Suprapubic skin (tissue), 4 donors: ENCODE data around the gene NPDC1. TPM values are rescaled to one million over a fixed set of nuclear protein-coding genes. Genes with fewer than 3 reads are reported as not detected.
A peak's percentile ranks its signal among the peaks of the same experiment; 100 is the strongest.

Source experiments
- DNase-seq, 2 donors: peaks; one replicate each; pipeline ENCODE4 v3.0.0-alpha.2; 2019; ENCODE audit warnings: low spot score in 2 of 2
- H3K27ac ChIP-seq: fragments of 200-600 bp; sonication (generic); one replicate; pipeline ENCODE4 v1.5.1; 2019
- H3K27me3 ChIP-seq: fragments of 200-600 bp; sonication (generic); one replicate; pipeline ENCODE4 v1.5.1; 2019
- H3K36me3 ChIP-seq: fragments of 200-600 bp; sonication (generic); one replicate; pipeline ENCODE4 v1.5.1; 2019
- H3K4me1 ChIP-seq: fragments of 200-600 bp; sonication (generic); one replicate; pipeline ENCODE4 v1.5.1; 2019
- H3K4me3 ChIP-seq: fragments of 200-600 bp; sonication (generic); one replicate; pipeline ENCODE4 v1.5.1; 2019; ENCODE audit warnings: mild to moderate bottlenecking
- H3K9me3 ChIP-seq: fragments of 200-600 bp; sonication (generic); one replicate; pipeline ENCODE4 v1.5.1; 2019
- CTCF ChIP-seq, 2 donors: fragments of 200-600 bp in 1 of 2; fragments of 450-650 bp in 1 of 2; sonication (generic) in 1 of 2; IDR thresholded peaks; one replicate each; pipeline ENCODE4 v1.5.1; 2016 to 2019; ENCODE audit warnings: antibody characterized with exemption in 2 of 2, mild to moderate bottlenecking in 1 of 2, moderate library complexity in 1 of 2
- EP300 ChIP-seq: sonication (generic); formaldehyde crosslinking; IDR thresholded peaks from one replicate; pipeline ENCODE4 v1.6.1; 2017; ENCODE audit warnings: antibody characterized with exemption
- POLR2A ChIP-seq, 2 donors: fragments of 450-650 bp; IDR thresholded peaks; one replicate each; pipeline ENCODE4 v1.6.1; 2017; ENCODE audit warnings: antibody characterized with exemption in 2 of 2, mild to moderate bottlenecking in 2 of 2, moderate library complexity in 2 of 2
- POLR2AphosphoS5 ChIP-seq, 3 donors: sonication (generic); formaldehyde crosslinking; IDR thresholded peaks; one replicate each; pipeline ENCODE4 v1.6.1; 2017; ENCODE audit warnings: antibody characterized with exemption in 3 of 3
- WGBS: methylation state at CpG from one replicate; pipeline ENCODE4 v1.1.5; 2018; 5-methylcytosine and 5-hydroxymethylcytosine counted together
- total RNA-seq, 4 donors: library from RNA; depleted of rRNA; stranded (reverse); fragments of >200 nt; gene quantifications; one replicate each; pipeline ENCODE4 v1.1.0, GENCODE V29; 2016

NPDC1 gene
- total RNA-seq, 4 donors from 2014 or later: 22.2 to 64.0 (median 47.3) TPM

DNA sequence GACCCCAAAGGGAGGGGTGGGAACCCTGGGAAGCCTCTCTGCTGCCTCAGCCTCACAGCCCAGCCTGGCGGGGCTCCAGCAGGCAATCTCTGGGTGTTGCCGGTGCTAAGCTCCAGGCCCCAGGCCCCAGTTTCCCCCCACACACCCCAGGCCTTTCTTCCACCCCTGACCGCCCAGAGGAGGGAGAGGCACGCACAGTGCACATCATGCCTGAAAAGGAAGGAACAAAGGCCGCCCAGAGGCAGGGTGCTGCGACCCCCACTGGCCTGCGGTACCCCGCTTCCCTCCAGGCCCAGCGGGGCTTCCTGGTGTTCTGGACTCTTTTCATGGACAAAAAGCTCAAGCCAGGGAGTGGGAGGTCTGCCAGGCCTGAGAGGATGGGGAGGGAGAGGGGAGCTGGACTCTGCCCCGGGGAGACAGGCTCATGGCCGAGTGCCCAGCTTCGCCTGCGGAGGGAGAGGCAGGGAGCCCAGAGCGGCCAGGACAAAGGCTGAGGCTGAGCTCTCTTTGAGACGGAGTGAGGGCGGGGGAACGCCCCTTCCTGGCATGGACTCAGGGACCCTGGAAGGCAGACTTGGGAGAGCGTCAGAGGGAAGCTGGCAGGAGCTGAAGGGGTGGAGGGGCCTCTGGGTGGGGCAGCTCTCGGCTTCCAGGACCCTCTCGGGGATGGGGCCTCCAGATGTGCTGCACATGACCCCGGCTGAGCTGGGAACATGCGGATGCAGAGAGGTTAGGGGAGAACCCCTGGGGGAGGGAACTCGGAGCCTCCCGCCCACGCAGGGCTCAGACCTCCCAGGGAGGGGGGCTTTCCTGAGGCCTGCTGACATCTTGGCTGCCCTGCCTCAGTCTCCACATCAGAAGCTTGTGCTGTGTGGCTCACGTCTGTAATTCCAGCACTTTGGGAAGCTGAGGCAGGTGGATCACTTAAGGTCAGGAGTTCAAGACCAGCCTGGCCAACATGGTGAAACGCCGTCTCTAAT is 9.7 kb upstream of the NPDC1 start:
- TF ChIP-seq POLR2A (IDR thresholded peaks at IDR 0.05) (no peak), CTCF (IDR thresholded peaks at IDR 0.05) (no peak), EP300 (no peak), POLR2AphosphoS5 (IDR thresholded peaks at IDR 0.05) (no peak)
- peaks cover 29% of the 10 kb centered on the region for H3K27me3 ChIP-seq
- H3K27ac ChIP-seq: peak overlapping the region; percentile 20
- WGBS: 55% methylated on average over 9 of the region's 28 CpGs
- H3K4me3 ChIP-seq: no peak overlapping the region
- H3K9me3 ChIP-seq: no peaks in the 10 kb centered on the region
- no peak for DNase-seq
- peaks cover 47% of the 10 kb centered on the region for H3K4me1 ChIP-seq
- no peaks in the 10 kb centered on the region for H3K36me3 ChIP-seq

GRCh38 chr9:137054932-137055384 is 9.0 kb upstream of the NPDC1 start:
- H3K27ac ChIP-seq: peak overlapping the region; percentile 20
- TF ChIP-seq CTCF (IDR thresholded peaks at IDR 0.05) (no peak), POLR2AphosphoS5 (IDR thresholded peaks at IDR 0.05) (no peak), POLR2A (IDR thresholded peaks at IDR 0.05) (no peak), EP300 (no peak)
- H3K4me1 ChIP-seq: peaks cover 47% of the 10 kb centered on the region
- peaks cover 33% of the 10 kb centered on the region for H3K27me3 ChIP-seq
- H3K9me3 ChIP-seq: no peaks in the 10 kb centered on the region
- no peaks in the 10 kb centered on the region for H3K36me3 ChIP-seq
- H3K4me3 ChIP-seq: no peak overlapping the region
- no peak for DNase-seq
- 69% methylated on average over 5 of the region's 17 CpGs for WGBS

DNA sequence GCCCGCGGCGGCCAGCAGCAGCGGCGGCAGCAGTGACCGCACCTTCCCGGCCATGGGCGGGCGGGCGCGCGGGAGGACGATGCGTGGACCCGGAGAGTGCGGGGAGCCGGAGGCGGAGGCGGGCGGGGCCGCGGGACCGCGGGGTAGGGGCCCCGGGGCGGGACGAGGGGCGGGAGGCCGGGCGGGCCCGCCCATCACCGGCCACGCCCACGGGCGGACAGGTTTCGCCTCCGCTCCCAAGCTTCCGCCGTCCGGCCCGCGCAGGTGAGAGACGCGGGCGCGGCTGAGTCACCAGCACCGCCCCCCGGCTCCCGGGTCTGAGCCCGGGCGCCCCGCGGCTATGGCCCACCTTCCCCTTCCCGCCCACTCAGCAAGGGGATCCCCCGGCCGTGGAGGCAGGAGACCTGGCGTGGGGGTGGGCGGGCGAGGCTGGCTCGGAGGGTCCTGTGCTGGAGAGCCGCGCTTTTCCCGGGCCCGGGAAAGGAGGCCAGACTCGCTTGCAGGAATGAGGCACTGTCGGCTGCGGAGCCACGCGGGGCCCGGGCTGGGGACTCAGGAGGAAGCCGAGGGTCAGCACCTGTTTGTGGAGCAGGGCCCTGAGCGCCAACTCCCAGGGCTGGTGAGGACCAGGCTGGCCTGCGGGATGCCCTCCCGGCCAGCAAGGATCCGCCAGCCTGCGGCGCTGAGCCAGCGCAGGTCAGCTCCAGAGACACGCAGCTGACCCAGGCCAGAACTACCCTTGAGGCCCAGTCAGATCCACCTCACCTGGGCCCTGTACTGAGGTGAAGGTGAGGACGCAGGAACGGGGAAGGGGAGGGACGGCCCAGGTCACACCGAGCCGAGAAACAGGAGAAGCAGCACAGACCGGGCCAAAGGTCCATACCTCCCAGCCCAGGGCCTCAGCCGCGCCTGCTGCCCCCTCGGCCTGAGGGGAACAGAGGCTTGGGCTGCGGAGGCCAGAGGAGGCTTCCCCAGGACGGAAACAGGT is 8.3 kb upstream of the NPDC1 start, which contains the start of gene ENTPD2:
Gene ENTPD2, minus strand, starts transcription at position 118 of the 988 bp plus-strand sequence. Its CDS starts 64 bp downstream, at position 54.
- no peak for DNase-seq
- WGBS: no CpG with 5 or more reads among the region's 90 CpGs
- peak within 1 kb of the TSS; percentile 62 for H3K4me3 ChIP-seq
- no peaks in the 10 kb centered on the region for H3K36me3 ChIP-seq
- peak within 1 kb of the TSS; percentile 22 for H3K27ac ChIP-seq
- H3K4me1 ChIP-seq: peaks cover 53% of the 10 kb centered on the region
- H3K9me3 ChIP-seq: no peaks in the 10 kb centered on the region
- TF ChIP-seq POLR2AphosphoS5 (IDR thresholded peaks at IDR 0.05): no peak
- TF ChIP-seq POLR2A (IDR thresholded peaks at IDR 0.05): no peak
- no peak for TF ChIP-seq EP300
- TF ChIP-seq CTCF (IDR thresholded peaks at IDR 0.05): no peak
- H3K27me3 ChIP-seq: peaks cover 39% of the 10 kb centered on the region

DNA sequence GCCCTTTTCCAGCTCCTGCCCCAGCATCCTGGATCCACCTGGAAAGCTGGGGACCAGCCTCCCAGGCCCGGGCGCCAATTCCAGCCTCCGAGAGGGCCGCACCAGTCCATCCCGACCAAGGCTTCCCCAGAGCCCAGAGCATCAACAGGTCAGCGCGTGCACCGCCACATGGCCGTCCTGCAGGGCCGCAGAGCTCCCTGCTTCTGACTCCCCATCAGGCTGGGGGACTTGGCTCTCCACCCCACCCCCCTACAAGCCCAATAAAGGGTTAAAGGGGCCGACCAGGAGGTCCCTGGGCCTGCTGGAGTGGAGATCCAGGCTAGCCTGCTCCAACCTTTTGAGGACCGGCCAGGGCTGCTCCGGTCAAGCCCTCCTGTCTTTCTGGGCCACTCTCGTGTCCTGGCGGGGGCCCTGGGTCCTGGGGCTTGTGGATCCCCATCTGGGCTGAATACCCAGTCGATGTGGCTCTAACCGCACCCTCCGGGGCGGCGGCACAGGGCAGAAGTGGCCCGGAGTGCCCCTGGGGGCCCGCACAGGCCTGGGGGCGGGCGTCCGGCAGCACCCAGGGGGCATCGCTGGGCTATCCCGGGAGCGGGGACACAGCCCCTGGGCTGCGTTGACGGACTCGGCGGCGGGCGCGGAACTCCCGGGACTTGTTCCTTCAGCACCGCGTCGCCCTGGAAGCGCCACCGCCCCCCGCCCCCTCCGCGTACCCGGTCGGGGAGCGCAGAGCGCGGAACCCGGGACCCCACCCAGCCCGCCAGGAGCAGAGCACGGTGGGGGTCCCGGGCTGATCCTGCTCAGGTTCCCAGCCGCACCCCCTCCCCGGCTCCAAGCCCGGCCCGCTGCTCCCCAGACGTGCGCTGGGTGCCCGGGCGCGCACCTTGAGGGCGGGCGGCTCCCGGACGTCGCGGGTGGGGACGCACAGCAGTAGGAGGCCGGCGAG is 7.3 kb upstream of the NPDC1 start:
- Histone ChIP-seq H3K9me3 (no peaks in the 10 kb centered on the region), H3K4me1 (peaks cover 62% of the 10 kb centered on the region), H3K4me3 (peak overlapping the region; percentile 62), H3K27ac (no peak overlapping the region), H3K36me3 (no peaks in the 10 kb centered on the region), H3K27me3 (peaks cover 49% of the 10 kb centered on the region)
- 0% methylated on average over 1 of the region's 71 CpGs for WGBS
- TF ChIP-seq CTCF (IDR thresholded peaks at IDR 0.05) (no peak), POLR2AphosphoS5 (IDR thresholded peaks at IDR 0.05) (no peak)
- no peak for DNase-seq
